NCI-H460 (cell line): ENCODE data around the gene PIP4K2C. TPM values are rescaled to one million over a fixed set of nuclear protein-coding genes. Genes with fewer than 3 reads are reported as not detected.
"Not testable (repeated sequence)": the region's sequence is repeated elsewhere in the genome, so short reads cannot be mapped to it uniquely, and the experiment has no call there.

Experiments
- DNase-seq: peaks from one replicate; pipeline ENCODE4 v3.0.0-alpha.2; 2016; ENCODE audit warnings: low read depth; ENCODE audit errors: extremely low read depth
- total RNA-seq: library from RNA; depleted of rRNA; stranded (reverse); fragments of >200 nt; shearing (Covaris generic); gene quantifications from 2 replicates; pipeline ENCODE4 v1.2.3, GENCODE V29; 2014

Gene PIP4K2C
- total RNA-seq, 1 experiment from 2014 or later, result 39.8 TPM

DNA sequence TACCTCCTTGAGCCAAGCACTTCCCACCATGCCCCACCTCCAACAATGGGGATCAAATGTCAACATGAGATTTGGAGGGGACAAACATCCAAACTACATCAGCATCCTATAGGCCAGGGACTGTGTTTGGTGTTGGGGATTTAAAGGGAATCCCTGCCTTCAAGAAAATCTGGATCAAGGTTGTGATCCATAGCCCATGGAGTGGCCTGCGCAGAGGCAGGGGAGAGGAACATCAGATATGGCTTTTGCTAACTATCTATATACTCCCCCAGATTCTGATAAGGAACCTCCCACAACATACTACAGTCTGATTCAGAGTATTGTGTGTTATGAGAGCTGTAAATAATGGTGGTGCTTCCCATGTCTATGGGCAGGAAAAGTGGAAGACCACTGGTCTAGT, 36.1 kb upstream of the PIP4K2C start:
- no peak for DNase-seq

DNA sequence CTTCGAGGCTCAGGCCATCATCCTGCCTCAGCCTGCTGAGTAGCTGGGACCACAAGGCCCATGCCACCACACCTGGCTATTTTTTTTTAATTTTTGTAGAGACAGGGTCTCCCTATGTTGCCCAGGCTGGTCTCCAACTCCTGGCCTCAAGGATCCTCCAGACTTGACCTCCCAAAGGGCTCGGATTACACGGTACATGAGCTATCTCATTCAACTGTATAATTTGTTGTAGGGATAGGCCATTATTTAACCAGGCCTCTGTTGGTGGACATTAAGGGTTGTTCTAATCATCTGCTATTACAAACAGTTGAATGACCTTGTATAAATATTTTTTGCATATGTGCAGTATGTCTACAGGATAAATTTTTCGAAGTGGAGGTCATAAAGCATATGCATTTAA, 32.1 kb upstream of the PIP4K2C start:
- DNase-seq, result no peak

DNA sequence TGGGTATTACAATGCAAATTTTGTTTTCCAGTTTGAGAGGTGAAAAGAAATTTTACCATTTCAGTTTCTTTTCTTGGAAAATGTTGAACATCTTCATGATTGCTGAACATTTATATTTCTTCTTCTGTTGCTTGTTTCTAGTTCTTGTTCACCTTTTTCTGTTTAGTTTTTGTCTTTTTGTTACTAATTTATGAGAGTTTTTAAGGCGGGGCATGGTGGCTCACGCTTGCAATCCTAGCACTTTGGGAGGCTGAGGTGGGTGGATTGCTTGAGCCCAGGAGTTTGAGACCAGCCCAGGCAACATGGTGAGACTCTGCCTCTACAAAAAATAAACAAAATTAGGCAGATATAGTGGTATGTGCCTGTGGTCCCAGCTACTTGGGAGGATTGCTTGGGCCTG, 30.5 kb upstream of the PIP4K2C start:
- DNase-seq, result no peak

DNA sequence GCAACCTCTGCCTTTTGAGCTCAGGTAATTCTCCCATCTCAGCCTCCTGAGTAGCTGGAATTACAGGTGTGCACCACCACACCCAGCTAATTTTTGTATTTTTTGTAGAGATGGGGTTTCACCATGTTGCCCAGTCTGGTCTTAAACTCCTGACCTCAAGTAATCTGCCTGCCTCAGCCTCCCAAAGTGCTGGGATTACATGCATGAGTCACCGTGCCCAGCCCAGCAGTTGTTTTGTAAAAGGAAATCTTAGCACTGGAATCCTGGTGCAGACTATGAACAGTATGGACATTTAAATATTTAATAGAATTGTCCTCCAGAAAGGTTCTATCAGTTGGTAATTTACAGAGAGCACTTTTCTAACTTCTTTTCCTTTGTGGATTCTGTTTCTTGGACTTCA, 29.9 kb upstream of the PIP4K2C start:
- not testable (repeated sequence) for DNase-seq

DNA sequence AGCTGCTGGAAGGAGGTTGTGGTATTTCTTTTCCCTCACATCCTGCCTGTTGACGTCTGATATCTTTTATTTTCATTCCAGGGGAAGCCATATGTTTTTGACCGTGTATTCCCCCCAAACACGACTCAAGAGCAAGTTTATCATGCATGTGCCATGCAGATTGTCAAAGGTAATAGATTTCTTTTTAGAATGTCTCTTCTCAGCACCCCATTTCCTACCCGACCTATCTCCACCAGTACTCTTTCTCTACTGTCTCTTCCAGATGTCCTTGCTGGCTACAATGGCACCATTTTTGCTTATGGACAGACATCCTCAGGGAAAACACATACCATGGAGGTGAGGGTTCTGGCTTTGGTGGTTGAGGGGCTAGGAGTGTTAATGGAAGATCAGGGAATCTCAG, 27.6 kb upstream of the PIP4K2C start:
- DNase-seq, result no peak

DNA sequence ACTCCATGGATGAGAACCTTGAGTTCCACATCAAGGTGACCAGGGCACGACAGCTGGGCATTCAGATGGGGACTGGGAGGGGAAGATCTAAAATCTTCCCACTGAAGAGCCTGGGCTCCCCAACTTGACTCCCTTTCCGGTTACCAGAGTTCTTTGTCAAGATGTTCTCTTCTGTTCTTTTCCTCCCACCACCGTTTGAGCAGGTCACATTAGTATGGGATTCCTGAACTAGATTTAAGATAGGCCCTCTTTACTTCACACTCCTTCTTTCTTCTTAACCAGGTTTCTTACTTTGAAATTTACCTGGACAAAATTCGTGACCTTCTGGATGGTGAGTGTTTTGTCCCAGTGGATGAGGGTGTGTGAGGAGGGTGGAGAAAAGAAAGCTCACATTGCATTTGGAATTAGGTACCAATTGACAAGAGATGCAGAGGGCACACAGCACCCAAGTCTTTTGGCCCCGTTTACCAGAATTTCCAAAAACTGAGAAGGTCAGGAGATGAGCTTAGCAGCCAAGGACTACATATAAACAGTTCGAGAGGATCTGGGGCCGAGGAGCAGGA, 26.7 kb upstream of the PIP4K2C start:
- no peak for DNase-seq

DNA sequence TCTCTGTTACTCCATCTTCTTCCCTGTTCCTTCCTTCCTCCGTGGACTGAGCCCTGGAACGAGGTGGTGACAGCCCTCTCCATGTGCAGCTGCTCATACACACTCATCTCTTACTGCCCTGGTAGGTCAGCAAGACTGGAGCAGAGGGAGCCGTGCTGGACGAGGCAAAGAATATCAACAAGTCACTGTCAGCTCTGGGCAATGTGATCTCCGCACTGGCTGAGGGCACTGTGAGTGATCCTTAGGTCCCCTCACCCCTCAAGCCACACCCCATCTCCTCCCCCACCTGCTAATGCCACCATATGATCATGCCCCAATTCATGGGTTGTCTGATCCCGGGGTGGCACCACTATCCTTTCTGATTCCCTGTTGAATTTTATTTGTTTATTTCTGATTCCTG, 22.2 kb upstream of the PIP4K2C start:
- no peak for DNase-seq

DNA sequence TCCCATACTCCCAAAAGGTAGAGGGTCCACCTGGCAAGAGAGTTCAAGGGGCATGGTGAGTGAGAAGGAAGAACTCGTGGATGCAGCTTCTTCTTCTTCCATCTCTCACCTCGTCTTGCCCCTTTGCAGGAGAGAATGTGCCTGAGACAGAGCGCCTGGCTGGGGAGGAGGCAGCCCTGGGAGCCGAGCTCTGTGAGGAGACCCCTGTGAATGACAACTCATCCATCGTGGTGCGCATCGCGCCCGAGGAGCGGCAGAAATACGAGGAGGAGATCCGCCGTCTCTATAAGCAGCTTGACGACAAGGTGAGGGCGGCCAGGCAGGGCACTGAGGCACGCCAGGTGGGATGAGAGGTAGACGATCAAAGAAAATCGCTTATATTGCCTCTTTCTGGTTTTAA, 21.1 kb upstream of the PIP4K2C start:
- no peak for DNase-seq

DNA sequence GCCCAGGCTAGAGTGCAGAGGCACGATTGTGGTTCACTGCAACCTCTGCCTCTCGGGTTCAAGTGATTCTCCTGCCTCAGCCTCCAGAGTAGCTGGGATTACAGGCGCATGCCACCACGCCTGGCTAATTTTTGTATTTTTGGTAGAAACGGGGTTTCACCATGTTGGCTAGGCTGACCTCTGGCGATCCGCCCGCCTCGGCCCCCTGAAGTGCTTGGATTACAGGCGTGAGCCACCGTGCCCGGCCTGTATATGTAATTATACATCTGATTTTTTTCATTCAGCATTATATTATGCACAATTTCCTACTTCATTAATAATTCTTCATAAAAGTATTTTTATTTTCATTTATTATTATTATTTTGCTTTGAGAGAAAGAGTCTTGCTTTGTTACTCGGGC, 20.6 kb upstream of the PIP4K2C start:
- DNase-seq, result not testable (repeated sequence)

DNA sequence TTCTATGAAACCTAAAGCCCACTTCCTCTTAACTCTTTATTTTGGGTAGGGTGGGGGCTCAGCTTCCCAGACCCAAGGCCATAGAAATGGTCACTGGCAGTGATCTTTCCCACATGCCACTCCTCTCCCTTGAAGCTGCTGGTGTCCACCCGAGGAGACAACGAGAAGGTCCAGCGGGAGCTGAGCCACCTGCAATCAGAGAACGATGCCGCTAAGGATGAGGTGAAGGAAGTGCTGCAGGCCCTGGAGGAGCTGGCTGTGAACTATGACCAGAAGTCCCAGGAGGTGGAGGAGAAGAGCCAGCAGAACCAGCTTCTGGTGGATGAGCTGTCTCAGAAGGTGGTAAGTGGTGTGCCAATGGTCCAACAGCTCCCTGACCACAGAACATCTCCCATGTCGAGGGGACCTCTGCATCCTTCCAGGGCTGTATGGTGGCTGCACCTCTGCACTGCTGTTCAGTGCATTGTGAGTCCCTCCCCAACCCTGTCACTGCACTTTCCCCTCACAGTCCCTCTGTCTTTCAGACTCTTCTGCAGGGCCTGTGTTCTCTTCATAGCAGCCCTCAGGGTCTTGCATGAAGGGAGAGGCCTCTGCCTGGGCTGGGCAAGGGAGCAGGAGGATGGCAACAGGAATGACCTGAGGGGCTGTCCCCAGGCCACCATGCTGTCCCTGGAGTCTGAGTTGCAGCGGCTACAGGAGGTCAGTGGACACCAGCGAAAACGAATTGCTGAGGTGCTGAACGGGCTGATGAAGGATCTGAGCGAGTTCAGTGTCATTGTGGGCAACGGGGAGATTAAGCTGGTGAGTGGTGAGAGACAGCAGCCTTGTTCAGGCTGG, 18.8 kb upstream of the PIP4K2C start:
- DNase-seq, result no peak

DNA sequence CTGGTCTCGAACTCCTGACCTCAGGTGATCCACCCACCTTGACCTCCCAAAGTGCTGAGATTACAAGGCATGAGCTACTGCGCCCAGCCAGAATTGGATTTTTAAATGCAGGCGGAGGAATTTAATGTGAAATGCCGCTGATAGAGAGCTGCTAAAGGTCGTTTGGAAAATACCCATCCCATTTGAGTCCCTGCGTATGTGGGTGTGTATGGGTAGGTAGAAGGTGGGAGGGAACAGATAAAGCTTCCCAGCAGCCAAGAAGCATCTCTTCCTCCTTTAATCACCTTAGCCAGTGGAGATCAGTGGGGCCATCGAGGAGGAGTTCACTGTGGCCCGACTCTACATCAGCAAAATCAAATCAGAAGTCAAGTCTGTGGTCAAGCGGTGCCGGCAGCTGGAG, 16.2 kb upstream of the PIP4K2C start:
- DNase-seq, result no peak

DNA sequence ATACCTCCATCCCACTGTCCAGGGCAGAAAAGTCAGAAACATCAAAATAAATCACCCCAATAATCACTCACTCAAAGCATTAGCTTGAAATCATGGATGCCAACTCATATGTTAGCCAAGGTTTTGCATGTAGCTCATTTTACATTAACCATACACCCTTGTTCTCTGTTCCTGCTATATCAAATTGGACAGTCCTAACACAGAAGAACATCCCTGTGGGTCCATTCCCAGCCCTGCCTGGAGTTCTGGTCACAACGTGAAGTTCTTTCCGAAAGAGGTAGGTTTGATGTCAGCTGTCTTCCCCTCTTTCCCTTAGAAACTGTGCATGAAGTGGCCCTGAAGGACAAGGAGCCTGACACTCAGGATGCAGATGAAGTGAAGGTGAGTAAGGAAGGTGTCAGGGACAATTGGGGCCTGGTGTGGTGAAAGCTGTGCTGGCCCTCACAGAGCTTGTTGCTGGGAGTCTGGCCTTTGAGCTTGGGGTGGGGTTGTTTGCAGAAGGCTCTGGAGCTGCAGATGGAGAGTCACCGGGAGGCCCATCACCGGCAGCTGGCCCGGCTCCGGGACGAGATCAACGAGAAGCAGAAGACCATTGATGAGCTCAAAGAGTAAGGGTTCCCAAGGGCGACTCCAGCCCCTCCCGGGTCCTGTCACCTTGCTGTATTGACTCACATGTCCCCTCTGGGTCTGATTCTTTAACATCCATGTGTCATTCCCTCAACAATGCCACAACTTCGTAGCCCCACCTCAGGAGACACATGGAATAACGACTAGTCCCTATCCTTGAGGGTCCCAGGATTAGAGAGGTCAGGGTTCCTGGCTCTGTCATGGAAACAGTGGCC, 15.0 kb upstream of the PIP4K2C start:
- DNase-seq, result no peak

DNA sequence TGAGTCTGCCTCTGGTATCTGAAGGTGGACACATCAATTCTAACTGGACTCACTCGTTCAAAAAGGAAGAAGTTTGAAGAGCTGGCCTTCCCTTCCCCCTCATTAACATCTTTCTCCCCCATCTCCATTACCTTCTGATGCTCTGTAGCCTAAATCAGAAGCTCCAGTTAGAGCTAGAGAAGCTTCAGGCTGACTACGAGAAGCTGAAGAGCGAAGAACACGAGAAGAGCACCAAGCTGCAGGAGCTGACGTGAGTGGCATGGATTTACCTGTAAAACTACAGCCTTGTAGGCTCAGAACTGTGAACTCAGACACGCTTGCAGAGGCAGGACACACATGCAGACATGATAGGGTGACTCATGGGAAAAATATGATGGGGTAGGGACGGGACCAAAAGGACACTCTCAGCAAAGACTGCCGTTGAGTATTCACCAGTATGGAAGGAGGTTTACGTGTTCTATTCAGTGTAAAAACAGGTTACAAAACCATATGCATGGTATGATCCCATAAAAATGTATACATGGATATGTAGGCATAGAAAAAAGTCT, 14.3 kb upstream of the PIP4K2C start:
- DNase-seq, result no peak

DNA sequence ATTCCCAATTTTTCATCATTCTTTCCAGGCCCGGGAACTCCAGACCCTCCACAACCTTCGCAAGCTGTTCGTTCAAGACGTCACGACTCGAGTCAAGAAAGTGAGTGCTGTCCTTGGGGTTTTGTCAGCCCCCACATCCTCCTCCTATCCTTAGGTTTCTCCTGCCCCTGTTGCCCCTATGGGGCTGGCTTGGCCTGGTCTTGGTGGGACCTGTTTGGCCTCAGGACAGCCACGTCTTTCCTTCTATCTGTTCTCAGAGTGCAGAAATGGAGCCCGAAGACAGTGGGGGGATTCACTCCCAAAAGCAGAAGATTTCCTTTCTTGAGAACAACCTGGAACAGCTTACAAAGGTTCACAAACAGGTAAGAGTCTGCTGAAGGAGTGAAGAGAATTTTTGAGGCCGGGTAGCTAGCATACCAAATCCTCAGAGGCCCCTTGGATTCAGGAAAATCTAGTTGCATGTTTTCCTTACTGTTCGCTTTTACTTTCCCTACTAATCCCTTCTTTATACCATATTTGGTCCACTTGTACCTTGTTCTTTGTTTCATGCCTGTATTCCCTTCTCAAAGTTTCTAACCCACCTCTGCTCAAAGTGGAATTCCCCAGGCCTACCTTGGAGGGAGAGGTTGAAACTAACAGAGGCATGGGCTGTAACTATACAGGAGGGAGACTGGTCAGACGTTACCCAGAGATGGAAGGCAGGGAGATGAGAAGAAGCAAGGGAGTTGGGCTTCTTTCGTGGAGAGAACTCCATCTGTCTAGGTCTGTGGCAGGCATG, 12.8 kb upstream of the PIP4K2C start:
- DNase-seq, result no peak

DNA sequence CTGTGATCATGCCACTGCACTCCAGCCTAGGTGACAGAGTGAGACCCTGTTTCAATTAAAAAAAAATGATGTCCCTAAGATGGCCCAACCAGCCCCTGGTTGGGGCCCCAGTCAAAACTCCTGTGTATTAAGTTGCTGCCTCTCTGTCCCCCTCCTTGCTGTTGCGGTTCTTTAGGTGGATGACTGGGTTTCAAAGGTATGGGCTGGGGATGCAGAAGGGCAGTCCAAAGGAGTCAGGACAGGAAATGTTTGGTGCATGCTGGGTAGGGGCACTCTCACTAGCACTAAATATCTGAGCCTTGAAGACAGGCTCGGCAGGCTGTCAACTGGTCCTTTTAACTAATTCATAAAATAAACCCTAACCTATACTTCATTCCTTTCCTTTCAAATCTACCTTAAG, 12.0 kb upstream of the PIP4K2C start:
- DNase-seq, result no peak

DNA sequence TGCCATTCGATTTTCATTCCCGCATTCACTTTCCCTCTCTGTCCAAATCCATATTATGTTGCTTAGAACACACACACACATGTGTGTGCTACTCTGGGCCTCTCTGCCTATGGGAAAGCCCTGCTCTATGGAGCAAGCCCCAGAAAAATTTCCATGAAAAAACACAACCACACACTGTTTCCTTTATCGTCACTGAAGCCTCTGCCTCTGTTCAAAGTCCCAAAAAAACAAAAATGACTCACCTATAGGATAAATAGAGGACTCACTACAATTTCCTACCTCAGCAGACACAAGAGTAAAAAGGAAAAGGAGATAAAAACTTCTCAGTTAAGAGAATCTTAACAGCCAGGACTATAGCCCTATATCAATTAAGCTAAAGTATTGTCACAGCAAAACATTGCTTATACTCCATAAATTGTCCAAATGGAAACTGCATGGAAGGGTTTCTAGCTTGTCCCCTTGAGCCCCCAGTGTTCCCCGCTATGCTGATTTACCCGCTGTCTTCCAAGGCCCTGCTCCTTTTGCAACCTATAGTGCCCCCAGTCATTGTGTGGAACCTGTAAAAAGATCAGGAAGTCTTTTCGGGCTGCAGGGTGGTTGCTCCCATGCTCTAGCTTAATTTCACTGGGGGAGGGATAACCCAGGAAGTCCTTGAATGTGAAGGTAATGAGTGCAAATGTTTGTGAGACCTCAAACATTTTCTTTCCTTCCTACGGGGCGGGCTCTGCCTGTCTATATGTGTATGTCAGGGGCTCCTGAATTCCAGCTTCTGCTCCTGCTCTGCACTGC, 11.1 kb upstream of the PIP4K2C start:
- DNase-seq, result no peak

DNA sequence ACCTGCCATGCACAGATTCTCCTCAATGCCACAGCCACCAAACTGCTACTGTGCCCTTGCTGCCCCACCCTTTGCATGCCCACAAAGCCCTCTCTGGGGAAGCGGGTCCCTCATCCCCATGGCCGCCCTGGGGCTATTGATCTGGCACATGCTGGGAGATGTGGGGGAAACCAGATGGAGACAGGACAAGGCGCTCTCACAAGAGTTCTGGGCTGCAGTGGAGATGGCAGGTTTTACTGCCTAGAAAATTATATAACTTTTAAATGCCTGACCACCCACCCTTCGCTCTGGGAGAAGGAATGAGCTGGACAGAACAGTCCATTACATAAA, 10.6 kb upstream of the PIP4K2C start:
- DNase-seq, result no peak

DNA sequence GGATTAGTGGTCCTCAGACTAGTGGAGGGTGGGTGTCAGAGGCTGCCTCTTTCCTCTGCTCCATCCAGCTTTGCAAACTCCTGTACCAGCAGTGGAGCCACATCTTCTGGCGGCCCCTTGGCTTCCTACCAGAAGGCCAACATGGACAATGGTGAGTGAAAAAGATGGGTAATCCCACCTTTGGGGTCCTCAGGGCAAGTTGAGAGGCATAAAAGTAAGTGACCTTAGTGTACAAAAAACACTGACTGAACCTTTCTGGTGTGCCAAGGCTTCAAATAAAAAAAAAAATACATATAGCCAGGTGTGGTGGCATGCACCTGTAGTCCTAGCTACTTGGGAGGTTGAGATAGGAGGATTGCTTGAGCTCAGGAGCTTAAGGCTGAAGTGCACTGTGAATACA, 9.2 kb upstream of the PIP4K2C start:
- no peak for DNase-seq

DNA sequence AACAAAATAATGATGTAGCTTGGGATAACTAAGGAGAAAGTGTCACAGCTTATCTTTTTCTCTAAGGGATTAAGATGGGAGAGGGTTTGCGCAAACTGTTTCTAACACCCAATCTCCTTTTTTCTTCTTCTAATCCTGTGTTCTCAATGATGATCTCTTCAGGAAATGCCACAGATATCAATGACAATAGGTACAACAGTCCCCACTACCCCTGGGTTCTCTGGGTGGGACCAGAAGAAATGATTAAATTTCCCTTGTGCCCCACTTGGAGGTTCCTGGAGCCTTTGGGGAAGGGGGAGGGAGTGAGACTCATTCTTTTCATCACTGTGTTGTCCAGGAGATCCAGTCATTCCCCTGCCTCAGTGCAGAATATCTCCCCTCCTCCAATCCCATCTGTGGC, 8.6 kb upstream of the PIP4K2C start:
- DNase-seq, result no peak
